GM18861 (cell line): ENCODE results near the gene TRIM16.
A peak's percentile ranks its signal among the peaks of the same experiment; 100 is the strongest.
"Not testable (repeated sequence)": the region's sequence is repeated elsewhere in the genome, so short reads cannot be mapped to it uniquely, and the experiment has no call there.

Source experiments
- ATAC-seq: cut with Tn5 transposase; IDR thresholded peaks from one replicate; pipeline ENCODE4 v1.9.1; 2021; ENCODE audit not compliant: unreplicated experiment

The TRIM16 gene

DNA sequence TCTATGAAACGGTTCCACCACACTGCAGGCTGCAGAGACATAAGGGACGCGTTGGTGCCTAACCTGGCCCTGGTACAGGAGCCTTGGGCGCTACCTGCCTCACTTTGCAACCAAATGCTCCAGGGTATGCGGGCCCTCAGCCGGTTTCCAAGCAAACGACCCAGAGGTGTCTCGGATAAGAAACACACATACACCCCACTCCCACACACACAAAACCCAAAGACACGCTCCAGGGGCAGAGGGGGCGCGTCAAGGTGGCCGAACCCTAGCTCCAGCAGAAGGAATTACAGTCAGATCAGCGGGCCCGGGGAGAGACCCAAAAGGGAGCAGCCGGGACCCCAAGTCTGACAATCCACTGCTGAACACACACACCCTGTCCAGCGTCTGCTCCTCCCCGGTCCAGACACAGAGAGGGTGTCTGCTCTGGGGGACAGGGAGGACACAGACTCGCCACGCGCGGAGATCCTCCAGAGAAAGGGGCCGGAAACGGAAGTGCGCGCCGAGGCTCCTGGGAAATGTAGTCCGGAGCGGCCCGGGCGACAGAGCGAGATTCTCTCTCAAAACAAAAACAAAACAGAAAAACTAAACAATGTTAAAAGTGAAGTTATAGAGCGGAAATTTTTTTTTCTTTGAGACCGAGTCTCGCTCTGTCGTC is at the start of gene TRIM16:
TSS of gene TRIM16 (minus strand) at position 488 of the 655 bp plus-strand sequence. CDS start 32,702 bp downstream, outside the sequence.
- ATAC-seq: peak; percentile 81

DNA sequence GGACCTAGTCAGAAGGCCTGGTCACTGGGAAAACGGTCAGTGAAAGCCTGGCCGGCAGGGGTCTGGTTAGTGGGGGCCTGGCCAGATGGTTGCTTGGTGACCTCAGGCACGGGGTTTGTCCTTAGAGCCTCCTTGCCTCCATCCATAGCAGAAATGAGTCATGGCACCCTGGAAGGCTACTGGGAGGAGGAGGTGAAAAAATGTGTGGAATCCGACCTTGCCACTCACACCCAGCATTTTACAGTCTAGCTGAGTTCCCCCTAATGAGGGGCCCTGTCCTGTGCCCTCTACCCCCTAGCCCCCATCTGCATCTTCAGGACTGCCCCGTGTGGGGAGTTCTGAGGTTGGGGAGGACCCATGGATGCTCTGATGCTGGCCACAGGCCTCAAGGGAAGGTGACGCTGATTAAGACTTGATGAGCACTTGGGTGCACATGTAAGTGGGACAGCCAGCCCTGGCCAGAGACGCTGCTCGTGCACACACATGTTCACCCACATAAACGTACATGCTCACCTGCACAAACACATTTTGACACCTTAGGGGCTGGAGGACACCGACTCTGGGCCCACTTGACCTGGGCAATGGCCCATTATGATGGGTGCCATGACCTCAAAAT is 49.2 kb upstream of the TRIM16 start:
- not testable (repeated sequence) for ATAC-seq

DNA sequence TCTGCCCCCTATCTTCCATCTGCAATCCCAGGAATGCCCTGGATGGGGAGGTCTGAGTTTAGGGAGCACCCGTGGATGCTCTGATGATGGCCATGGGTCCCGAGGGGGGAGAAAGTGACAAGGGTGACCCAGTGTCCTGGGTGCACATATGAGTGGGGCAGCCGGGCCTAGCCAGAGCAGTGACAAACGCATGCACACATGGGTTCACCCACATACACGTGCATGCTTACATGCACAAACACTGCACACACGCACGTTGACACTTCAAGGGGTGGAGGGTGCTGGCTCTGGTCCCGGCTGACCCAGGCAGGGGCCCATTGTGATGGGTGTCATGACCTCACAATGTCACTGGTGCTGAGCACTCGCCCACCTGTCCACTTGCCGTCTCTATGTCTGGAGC is 47.8 kb upstream of the TRIM16 start, which contains the start of gene TBC1D26:
TSS of gene TBC1D26 (plus strand) at position 384 of the 400 bp plus-strand sequence. CDS start 3,066 bp downstream, outside the sequence.
- not testable (repeated sequence) for ATAC-seq

DNA sequence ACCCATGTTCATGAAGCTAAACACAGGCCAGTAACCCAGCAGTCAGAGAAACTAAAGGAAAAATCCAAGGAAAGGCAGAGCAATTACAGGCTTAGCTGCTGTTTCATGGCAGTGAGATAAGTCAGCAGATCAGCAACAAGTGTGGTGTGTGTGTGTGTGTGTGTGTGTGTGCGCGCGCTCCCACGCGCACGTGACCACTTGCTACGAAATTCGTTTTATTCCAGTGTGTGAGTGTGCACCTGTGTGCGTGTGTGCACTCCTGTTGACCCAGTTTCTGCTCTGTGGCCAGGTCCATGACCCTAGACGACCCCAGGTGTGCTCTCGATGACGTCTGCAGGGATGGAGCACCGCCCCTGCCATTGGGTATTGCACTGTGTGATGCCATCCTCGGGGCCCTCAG is 46.4 kb upstream of the TRIM16 start:
- ATAC-seq: not testable (repeated sequence)

DNA sequence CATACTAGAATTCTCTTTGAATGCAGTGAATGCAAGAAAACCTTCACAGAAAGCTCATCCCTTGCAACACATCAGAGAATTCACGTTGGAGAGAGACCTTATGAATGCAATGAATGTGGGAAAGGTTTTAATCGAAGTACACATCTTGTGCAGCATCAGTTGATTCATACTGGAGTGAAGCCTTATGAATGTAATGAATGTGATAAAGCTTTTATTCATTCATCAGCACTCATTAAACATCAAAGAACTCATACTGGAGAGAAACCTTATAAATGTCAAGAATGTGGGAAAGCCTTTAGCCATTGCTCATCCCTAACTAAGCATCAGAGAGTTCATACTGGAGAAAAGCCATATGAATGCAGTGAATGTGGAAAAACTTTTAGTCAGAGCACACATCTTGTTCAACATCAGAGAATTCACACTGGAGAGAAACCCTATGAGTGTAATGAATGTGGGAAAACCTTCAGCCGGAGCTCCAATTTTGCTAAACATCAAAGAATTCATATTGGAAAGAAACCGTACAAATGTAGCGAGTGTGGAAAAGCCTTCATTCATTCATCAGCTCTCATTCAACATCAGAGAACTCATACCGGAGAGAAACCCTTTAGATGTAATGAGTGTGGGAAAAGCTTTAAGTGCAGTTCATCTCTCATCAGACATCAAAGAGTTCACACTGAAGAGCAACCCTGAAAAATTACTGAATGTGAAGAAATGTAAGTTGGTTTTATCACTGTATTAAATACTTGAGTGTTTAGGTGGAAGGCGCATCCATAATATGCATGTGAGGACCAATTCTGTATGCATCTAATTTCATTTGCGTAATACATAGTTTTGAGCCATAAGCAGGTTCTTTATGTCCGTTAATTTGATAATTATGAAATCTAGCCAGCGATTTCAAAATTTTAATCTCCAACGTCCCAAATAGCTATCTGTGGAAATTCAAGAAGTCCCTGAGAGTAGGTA is 32.8 kb upstream of the TRIM16 start:
- ATAC-seq: not testable (repeated sequence)

DNA sequence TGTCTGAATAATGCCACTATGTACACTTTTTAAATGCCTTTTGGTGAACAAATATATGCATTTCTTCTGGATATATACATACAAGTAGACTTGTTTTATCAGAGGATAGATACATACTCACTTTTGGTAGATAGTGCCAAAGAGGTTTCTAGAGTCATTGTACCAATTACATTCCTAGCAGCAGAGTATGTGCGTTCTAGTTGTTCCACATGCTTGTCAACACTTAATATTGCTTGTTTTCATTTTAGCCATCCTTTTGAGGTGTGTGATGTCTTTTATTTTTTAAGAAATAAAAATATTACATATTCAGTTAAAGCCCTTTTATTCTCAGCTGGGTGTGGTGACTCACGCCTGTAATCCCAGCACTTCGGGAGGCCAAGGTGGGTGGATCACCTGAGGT is 24.8 kb upstream of the TRIM16 start:
- not testable (repeated sequence) for ATAC-seq

DNA sequence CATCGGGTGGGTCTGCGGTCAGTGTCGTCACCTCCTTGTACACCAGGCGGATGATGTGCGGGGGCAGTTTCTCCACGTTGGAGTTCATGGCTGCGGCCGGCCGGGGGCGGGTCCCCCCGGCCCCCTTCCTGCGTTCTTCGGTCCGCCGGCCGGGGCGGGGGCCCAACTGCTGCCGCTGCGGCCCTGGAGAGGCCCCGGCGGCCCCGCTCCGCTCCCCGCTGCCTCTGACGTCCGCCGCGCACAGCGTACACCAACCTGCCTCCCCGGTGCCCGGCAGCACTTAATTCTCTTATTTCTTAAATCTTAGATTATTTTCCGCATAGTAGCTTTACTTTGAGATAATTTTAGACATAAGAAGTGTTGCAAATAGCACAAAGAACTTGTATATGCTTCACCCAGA is 20.7 kb upstream of the TRIM16 start:
- ATAC-seq: not testable (repeated sequence)

DNA sequence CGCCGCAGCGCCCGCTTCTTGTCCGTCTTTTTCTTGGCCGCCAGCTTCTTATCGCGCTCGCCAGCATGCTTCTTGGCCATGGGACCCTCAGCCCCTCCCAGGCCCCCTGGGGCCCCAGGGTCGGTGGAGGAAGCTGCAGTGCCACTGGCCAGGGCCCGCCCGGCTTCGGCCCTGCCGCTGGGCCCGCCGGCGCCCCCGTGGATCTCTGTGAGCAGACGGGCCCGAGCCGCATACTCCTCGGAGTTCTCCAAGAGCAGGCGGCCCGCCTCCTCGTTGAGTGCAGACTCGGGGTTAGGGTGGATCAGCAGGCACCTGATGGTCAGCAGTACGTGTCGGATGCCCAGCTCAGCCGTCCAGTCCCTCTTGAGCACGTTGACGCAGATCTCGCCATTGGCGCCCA is 20.1 kb upstream of the TRIM16 start:
- ATAC-seq: not testable (repeated sequence)

DNA sequence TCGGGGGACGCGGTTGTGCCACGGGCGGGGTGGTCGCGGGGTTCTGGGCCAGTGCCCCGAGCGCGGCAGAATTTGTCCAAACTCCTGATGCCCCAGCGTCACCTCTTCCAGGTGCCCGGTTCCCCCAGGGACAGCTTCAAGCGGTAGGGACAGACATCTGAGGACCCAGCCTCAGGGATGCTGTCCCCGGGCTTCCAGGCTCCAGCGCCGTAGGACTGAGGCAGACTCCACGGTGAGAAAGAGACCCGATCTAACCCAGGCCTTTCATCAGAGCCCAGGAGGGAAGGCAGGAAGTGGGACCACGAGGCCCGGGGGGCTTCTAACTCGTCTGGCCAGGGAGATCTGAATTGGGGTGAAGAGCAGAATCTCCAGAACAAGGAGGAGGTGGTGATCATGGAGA is 15.8 kb upstream of the TRIM16 start:
- ATAC-seq: not testable (repeated sequence)

DNA sequence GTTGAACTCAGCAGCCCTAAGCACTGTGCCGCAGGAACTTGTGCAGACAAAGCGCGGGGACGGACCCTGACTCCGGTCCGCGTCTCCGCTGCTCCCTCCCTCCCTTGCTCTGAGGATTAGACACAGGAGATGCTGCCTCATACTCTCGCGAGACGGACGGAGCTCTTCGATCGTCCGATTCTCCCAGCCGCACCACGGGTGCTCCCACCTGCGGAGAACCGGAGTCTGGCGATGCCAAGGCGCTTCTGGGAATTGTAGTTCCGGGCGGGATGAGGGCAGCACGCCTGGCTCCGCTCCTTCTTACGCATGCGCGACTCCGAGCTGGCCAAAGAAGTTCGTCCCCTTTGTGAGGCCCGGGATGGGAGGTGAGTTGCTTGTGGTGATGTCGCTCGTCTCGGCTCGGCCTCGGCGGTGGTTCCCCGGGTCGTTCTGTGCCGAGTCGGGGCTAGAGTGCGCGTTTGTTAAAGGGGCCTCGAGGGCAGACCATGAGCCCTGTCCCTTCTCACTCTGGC is 15.4 kb upstream of the TRIM16 start, which contains the start of gene ZNF286A:
TSS of gene ZNF286A (plus strand) at position 340 of the 512 bp plus-strand sequence. CDS start 578 bp downstream, outside the sequence.
- peak; percentile 98 for ATAC-seq

DNA sequence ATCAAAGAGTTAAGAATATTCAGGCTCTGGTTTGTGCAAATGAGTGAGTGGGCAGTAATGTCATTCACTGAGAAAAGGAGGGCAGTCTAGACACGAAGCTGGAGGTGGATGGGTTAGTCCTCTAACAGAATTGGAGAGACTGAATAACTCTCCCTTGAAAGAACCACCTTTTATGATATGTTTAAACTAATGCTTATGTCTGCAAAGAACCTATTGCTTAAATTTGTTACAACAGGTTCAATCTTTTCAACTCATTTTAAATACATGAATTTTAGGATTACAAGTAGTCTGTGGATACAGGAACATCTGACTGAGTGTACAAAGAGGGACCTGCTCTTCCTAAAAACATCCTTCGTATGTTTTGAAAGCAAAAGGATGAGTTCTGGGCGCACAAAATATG is 14.9 kb upstream of the TRIM16 start:
- ATAC-seq: peak; percentile 3

DNA sequence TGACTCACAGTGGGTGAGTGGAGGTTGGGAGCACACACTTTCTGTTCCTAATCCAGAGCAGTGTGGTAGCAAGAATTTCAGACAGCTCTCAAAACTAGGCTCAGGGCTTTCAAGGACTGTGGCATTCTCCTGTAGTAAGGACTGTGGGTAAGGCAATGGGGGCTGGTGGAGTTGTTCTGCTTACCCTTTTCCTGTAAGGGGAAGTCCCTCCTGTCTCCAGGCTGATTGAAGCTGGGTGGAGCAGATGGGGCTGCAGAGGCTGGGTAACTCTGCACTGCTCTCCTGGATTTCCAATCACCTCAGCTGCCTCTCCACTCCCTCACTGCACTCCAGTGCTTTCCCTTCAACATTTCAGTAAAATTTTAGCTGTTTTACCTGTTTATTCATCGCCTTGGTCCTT is 3.4 kb upstream of the TRIM16 start:
- ATAC-seq: not testable (repeated sequence)

DNA sequence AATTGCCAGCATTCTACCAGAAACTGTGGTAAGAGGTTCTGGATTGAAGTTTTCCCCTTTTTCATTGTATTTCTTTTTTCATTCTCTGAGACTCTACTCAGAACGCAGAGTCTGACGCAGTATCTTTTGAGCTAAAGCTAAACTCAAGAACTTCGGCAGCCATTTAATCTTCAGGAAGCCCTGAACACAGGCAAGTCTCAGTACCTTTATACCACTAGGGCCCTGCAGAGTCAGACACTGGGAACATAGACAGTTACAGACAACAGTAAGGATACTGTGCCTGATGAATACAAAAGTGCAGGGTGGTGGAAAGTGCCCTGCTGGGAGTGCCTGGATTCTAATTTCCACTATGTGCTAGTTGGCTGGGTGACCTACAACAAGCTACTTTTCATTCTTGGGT is 976 bp downstream of the TRIM16 start:
- not testable (repeated sequence) for ATAC-seq

DNA sequence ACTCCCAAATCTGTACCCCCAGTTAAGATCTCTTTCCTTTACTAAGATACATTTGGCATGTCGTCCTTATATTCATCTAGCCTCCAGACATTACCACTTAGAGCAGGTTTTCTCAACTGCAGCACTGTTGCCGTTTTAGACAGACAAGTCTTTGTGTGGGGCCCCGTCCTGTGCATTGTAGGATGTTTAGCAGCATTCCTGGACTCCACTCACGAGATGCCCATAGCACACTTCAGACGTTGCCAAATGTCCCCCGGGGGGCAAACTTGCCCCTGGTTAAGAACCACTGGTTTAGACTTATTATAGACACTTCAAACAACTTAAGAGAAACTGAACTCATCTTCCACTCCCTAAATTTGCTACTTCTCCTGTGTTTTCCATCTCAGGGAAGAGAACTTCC is 8.1 kb downstream of the TRIM16 start:
- ATAC-seq: not testable (repeated sequence)

DNA sequence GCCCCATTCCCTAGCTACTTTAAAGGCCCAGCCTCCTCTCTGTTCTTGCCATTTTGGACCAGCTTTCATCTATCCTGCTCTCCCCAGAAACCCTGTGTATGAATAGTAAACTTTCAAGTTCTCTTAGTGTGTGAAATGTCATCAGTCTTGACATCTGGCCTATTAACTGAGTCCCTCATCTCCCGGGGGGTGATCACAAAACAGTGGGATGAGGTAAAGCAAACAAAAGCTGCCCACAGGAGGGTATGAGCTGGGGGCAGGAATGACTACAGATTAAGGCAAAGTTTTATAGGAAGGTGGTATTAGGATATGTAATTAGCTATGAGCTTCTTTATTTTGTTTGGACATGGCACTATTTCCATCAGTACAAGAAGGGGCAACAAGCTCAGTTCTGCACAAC is 9.5 kb downstream of the TRIM16 start:
- ATAC-seq: not testable (repeated sequence)

DNA sequence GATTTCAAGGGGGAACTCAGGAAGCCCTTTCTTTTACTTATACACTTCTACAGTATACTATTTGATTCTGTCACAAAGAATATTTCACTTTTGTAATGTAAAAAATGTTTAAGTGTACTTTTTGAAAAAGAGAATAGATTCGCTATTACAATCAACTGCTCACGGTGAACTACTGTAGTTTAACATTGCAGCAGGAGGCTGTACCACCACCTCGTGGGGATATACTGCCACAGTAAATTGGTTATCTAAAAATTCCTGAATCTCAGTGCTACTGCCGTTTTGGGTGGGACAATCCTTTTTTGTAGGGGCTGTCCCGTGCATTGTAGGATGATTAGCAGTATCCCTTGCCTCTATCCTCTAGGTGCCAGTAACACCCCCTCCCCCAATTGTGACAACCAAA is 14.6 kb downstream of the TRIM16 start:
- ATAC-seq: not testable (repeated sequence)

DNA sequence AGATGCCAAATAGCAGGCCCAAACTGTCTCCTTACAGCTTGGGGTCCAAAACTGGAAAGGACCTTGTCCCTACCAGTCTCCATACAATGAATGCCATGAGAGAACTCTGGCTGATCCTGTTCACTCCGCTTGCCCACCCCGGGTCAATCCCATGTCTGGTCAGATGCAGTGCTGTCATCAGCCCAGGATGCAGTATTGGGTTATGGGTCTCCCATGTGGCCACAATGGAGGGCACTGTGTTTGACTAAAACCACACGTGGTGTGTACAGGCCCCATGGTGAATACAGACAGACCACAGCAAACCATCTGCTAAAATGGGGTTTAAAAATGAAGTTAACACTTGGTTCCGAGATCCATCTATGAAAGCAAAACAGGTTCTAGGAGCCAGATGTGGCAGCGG is 20.4 kb downstream of the TRIM16 start:
- no peak for ATAC-seq

DNA sequence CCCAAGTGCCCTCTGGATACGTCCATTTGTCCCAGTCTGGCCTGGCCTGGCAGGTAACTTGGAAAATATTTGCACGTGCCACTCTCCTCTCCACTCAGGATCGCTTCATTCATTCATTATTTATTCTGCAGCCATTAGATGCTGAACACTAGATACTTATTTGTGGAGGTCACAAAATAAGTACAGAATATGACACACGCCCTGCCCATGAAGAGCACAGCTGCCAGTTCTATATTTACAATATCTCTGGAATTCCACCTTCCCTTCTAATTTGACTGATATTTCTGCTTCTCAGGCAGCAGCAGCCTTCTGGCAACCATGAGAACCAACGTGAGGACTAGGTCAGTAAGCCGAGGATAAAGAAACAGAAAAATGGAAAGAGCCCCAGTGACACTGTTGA is 20.9 kb downstream of the TRIM16 start:
- ATAC-seq: no peak

DNA sequence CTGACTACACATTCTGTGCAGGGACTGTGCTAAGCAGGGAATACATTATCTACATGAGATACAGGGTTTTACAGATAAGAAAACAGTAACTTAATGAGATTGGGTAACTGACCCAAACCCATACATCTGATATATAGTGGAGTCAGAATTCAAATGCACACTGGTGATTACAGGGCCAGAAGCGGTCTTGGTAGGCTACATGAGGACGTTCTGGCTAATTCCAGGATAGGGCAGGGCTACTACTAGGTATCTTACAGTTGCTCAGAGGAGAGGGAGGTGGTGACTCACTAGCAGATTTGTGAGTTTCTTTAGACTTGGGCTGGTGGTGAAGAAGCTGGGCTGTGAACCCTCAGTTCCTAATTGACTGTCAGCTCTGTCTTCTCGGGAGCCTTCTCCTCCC is 21.4 kb downstream of the TRIM16 start:
- ATAC-seq: no peak

DNA sequence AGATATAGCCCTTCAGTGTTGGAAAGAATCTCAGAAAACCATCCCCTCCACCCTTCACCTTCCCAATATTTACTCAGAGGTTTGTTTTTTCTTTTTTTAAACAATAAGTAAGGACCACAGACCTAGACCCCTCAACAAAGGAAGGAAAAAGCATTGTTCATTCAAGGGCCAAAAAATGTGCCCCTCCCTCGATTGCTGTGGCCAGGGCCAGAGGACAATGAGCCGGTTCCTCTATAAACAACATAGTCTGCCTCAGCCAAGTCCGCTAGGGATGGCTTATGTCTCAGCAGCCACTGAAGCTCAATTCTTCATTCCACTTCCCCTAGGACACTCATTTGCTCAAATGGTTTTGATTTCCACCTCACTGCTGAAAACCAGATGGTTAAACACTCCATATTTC is 24.0 kb downstream of the TRIM16 start:
- ATAC-seq: no peak

DNA sequence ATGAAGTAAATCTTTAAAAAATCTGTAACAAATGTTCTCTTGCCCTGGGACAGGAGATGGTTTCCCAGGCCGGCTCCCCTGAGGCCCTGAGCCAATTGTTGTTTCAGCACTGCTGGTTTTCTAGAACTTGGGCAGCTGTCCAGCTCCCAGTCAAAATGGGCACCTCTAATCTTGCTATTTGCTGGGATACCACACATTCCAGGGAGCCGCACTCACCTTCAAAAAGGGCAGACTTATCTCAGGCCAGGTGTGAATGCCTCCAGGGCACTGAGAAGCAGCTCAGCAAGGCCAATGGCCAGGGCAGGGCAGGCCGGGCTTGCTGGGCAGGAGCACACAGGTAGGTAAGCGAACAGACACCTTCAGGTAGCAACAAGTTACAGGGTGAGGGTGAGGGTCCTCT is 24.4 kb downstream of the TRIM16 start:
- ATAC-seq: no peak
